GM12801 (cell line): ENCODE data around the gene ZBTB7C.

Experiments used
- CTCF ChIP-seq: IDR thresholded peaks from one replicate; pipeline ENCODE4 v1.5.1; 2011; ENCODE audit warnings: control low read depth; ENCODE audit not compliant: insufficient read length; ENCODE audit errors: extremely low read depth

ZBTB7C gene

GRCh38 chr18:48194591-48195181, 214.5 kb downstream of the ZBTB7C start:
- TF ChIP-seq CTCF = no peak

DNA sequence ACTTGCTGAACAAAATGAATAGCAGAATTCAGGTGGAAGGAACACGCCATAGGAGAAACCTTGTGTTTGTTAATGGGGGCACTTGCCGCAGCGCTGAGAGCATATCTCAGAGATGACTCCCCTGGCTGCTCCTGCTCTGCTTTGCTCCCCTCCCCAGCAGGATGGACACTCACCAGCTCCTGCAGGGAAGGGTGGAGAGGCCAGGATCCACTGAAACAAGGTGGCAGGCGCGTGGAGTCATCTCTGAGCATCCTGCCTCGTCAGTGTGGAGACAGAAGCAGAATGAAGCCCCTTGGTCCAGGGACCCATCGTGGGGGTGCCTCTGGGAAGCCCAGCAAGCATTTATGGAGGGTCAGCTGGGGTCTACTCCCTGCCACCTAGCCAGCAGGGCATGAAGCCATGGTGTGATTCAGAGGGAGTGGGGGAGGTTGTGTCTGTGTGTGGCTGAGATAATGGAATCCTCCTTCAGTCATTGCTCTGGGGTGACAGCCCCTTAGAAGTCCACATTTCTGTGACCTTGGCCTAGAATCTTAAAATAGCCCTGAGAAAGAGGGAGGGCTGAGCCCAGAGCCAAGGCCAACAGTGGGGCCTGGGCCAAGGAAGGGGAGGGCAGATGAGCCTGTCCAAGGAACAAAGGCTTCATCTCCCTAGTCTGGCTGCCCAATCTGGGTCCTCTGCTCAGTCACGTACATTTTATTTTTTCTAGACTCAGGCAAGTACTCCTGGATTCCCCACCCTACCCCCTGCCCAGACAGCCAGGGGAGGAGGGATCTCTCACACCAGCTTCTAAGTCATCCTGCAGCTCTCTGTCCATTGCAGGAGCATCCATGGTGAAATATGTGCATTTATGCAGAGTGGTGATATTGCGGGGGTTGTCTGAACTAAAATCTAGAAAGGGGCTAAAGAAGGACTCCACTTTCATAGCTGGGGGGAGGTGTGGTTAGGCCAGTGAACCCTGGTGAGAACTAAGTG, 215.4 kb downstream of the ZBTB7C start:
- no peak for TF ChIP-seq CTCF

- TF ChIP-seq CTCF = no peak
Measured at GRCh38 chr18:48192542-48192941, 216.6 kb downstream of the ZBTB7C start.

GRCh38 chr18:48191494-48191893, 217.7 kb downstream of the ZBTB7C start:
- no peak for TF ChIP-seq CTCF

DNA sequence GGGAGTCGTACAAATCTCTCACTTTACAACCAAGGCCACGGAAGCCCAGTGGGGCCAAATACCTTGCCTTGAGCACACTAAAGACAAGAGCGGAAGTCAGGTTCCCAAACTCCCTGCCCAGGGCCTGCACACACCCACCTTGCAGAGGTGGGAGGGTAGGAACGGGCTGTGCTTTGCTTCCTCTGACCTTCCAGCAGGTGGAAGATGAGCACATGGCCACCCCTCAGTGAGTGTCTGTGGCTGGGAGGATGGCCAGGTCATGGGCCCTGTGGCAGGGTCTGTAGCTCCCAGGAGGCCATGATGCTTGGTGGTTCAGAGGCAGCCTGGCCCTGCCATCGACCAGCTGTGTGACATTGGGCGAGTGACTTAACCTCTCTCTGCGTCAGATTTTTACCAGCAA, 218.2 kb downstream of the ZBTB7C start:
- TF ChIP-seq CTCF = no peak

GRCh38 chr18:48188609-48189008, 220.6 kb downstream of the ZBTB7C start:
- no peak for TF ChIP-seq CTCF

DNA sequence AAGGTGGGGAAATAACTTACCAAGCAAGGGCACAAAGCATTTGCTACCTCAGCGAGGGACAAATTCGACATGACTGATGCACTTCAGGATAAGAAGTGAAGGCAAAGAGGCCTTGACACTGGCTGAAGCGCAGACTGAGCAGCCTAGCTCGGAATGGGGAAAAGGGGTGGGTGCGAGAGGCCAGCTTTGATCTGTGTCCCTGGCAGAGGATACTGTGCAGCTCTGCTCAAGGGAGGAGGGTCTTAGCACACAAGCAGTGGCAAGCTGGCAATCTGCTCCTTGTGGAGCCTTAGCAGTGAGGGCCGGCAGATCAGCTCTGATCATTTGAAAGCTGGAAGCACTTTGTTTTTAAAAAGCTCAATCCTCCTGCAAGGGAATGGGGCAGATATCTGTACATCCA, 222.3 kb downstream of the ZBTB7C start:
- TF ChIP-seq CTCF = no peak
